Measurements from ENCODE around the gene ZNF226. TPM values are rescaled to one million over a fixed set of nuclear protein-coding genes. Genes with fewer than 3 reads are reported as not detected.
"Not testable (repeated sequence)": the region's sequence is repeated elsewhere in the genome, so short reads cannot be mapped to it uniquely, and the experiment has no call there.

ZNF226 gene
- total RNA-seq, 1 donor: 17.4 TPM

DNA sequence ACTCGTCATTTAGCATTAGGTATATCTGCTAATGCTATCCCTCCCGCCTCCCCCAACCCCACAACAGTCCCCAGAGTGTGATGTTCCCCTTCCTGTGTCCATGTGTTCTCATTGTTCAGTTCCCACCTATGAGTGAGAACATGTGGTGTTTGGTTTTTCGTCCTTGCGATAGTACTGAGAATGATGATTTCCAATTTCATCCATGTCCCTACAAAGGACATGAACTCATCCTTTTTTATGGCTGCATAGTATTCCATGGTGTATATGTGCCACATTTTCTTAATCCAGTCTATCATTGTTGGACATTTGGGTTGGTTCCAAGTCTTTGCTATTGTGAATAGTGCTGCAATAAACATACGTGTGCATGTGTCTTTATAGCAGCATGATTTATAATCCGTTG lies 55.9 kb downstream of the ZNF226 start:
- not testable (repeated sequence) for H4K20me1 ChIP-seq (ENCODE audit: insufficient read depth, low read length); H3K36me3 ChIP-seq (ENCODE audit: insufficient read depth, low read length); H3K27me3 ChIP-seq (ENCODE audit: insufficient read depth, low read length); H3K27ac ChIP-seq (ENCODE audit: low read depth, low read length); H3K4me1 ChIP-seq (ENCODE audit: insufficient read depth, low read length); H3K4me2 ChIP-seq (ENCODE audit: insufficient read depth, low read length); H3K4me3 ChIP-seq (ENCODE audit: insufficient read depth, low read length); DNase-seq (ENCODE audit: insufficient read length, low spot score, missing footprints); H3K79me2 ChIP-seq (ENCODE audit: insufficient read depth, low read length); H2AFZ ChIP-seq (ENCODE audit: low read length); H3K9me3 ChIP-seq (ENCODE audit: low read depth, low read length)

DNA sequence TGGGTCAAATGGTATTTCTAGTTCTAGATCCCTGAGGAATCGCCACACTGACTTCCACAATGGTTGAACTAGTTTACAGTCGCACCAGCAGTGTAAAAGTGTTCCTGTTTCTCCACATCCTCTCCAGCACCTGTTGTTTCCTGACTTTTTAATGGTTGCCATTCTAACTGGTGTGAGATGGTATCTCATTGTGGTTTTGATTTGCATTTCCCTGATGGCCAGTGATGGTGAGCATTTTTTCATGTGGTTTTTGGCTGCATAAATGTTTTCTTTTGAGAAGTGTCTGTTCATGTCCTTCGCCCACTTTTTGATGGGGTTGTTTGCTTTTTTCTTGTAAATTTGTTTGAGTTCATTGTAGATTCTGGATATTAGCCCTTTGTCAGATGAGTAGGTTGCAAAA lies 56.4 kb downstream of the ZNF226 start:
- not testable (repeated sequence) for H2AFZ ChIP-seq (ENCODE audit: low read length); H3K27ac ChIP-seq (ENCODE audit: low read depth, low read length); DNase-seq (ENCODE audit: insufficient read length, low spot score, missing footprints); H3K27me3 ChIP-seq (ENCODE audit: insufficient read depth, low read length); H3K4me2 ChIP-seq (ENCODE audit: insufficient read depth, low read length); H4K20me1 ChIP-seq (ENCODE audit: insufficient read depth, low read length); H3K4me1 ChIP-seq (ENCODE audit: insufficient read depth, low read length); H3K4me3 ChIP-seq (ENCODE audit: insufficient read depth, low read length); H3K36me3 ChIP-seq (ENCODE audit: insufficient read depth, low read length); H3K79me2 ChIP-seq (ENCODE audit: insufficient read depth, low read length); H3K9me3 ChIP-seq (ENCODE audit: low read depth, low read length)

Other genes with a start within 250 kb of the ZNF226 start
- 15.6 and 22.7 TPM in 2 replicates for gene ZNF45, start 229.8 kb upstream of the ZNF226 start, total RNA-seq
- gene ZNF221, start 213.9 kb upstream of the ZNF226 start, total RNA-seq: 9.0 and 9.7 TPM in 2 replicates
- gene ZNF155, start 180.9 kb upstream of the ZNF226 start, total RNA-seq: 6.5 and 10.0 TPM in 2 replicates
- 7.1 and 7.2 TPM in 2 replicates for gene ZNF230, start 162.1 kb upstream of the ZNF226 start, total RNA-seq
- 6.8 and 7.6 TPM in 2 replicates for gene ZNF222, start 139.7 kb upstream of the ZNF226 start, total RNA-seq
- 5.8 and 6.8 TPM in 2 replicates for gene ZNF223, start 113.1 kb upstream of the ZNF226 start, total RNA-seq
- 3.8 and 4.3 TPM in 2 replicates for gene ZNF284, start 92.9 kb upstream of the ZNF226 start, total RNA-seq
- gene ZNF224, start 70.7 kb upstream of the ZNF226 start, total RNA-seq: 32.6 and 36.8 TPM in 2 replicates
- gene ZNF225, start 51.7 kb upstream of the ZNF226 start, total RNA-seq: 6.2 and 6.8 TPM in 2 replicates
- 14.8 and 15.9 TPM in 2 replicates for gene ZNF234, start 23.5 kb upstream of the ZNF226 start, total RNA-seq
- 20.6 and 21.5 TPM in 2 replicates for gene ZNF227, start 47.4 kb downstream of the ZNF226 start, total RNA-seq
- gene ZNF233, start 94.8 kb downstream of the ZNF226 start, total RNA-seq: 0.29 and 0.36 TPM in 2 replicates
- 4.0 and 5.6 TPM in 2 replicates for gene ZNF235, start 139.9 kb downstream of the ZNF226 start, total RNA-seq
- 6.5 and 7.7 TPM in 2 replicates for gene ZNF112, start 191.6 kb downstream of the ZNF226 start, total RNA-seq
- gene ZNF285, start 236.5 kb downstream of the ZNF226 start, total RNA-seq: 5.3 and 5.8 TPM in 2 replicates